HUDEP-2 (cell line): ENCODE data around the gene FLRT2.

Experiments used
- DNase-seq, 76 experiments: peaks; one replicate each; lab custom pipeline; 2025; ENCODE audit not compliant: unreplicated experiment in 76 of 76; lab: John Stamatoyannopoulos, UW

Gene FLRT2

GRCh38 chr14:85529803-85530574 is at the start of gene FLRT2:
Gene FLRT2 (plus strand): TSS chr14:85530144. CDS start chr14:85621515, 91,371 bp downstream.
- DNase-seq = peak in 2 of 76 experiments; percentile 3

GRCh38 chr14:85481471-85481870 is 48.5 kb upstream of the FLRT2 start:
- DNase-seq = no peak

- no peak for DNase-seq
These were observed 47.4 kb upstream of the FLRT2 start for GRCh38 chr14:85482552-85482951.

- DNase-seq = no peak
These were observed 46.9 kb upstream of the FLRT2 start for GRCh38 chr14:85483037-85483436.

- no peak for DNase-seq
These were observed 46.3 kb upstream of the FLRT2 start for GRCh38 chr14:85483652-85484051.

- no peak for DNase-seq
These were observed 42.7 kb upstream of the FLRT2 start for GRCh38 chr14:85487215-85487614.

GRCh38 chr14:85501751-85502150 is 28.2 kb upstream of the FLRT2 start:
- DNase-seq = no peak

GRCh38 chr14:85508863-85509262 is 21.1 kb upstream of the FLRT2 start:
- DNase-seq = no peak

GRCh38 chr14:85512451-85512850 is 17.5 kb upstream of the FLRT2 start:
- DNase-seq = no peak

- DNase-seq = no peak
These were observed 15.5 kb upstream of the FLRT2 start for GRCh38 chr14:85514487-85514886.

- DNase-seq = no peak
These were observed 13.5 kb upstream of the FLRT2 start for GRCh38 chr14:85516239-85517113.

- DNase-seq = no peak
These were observed 12.7 kb upstream of the FLRT2 start for GRCh38 chr14:85517114-85517688.

- DNase-seq = no peak
These were observed 10.2 kb upstream of the FLRT2 start for GRCh38 chr14:85519661-85520305.

- DNase-seq = no peak
These were observed 9.4 kb upstream of the FLRT2 start for GRCh38 chr14:85520581-85520980.

GRCh38 chr14:85523624-85524023 is 6.3 kb upstream of the FLRT2 start:
- no peak for DNase-seq

GRCh38 chr14:85527006-85527405 is 2.9 kb upstream of the FLRT2 start:
- DNase-seq = no peak

GRCh38 chr14:85527445-85528035 is 2.4 kb upstream of the FLRT2 start:
- no peak for DNase-seq

GRCh38 chr14:85528080-85528896 is 1.7 kb upstream of the FLRT2 start:
- no peak for DNase-seq

- DNase-seq = no peak
These were observed 880 bp upstream of the FLRT2 start for GRCh38 chr14:85528897-85529631.
